Measurements from ENCODE around the gene VPS37D. TPM values are rescaled to one million over a fixed set of nuclear protein-coding genes. Genes with fewer than 3 reads are reported as not detected.

VPS37D gene
- total RNA-seq, 1 donor from 2014 or later = 2.4 TPM

DNA sequence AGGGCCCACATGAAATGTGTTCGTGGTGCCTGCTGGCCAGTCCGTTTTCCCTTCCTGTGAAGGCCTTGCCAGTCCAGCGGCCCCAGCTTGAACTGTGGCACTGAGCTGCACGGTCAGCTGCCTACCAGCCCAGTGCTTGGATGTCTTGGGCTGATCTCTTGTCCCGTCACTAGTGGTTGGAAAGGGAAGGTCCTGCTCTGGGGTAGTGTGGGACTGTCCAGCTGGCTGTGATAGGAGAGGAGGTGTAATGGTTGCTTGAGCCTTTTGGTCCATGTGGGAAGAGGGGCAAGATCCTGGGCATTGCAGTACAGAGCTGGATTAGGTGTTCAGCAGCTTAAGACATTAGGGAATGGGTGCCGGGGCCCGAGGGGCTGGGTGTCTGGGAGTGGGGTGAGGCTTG lies 30.8 kb downstream of the VPS37D start:
- Histone ChIP-seq H3K4me3 (ENCODE audit: low read depth, low read length) (no peak overlapping the region), H3K36me3 (ENCODE audit: control insufficient read depth, insufficient read depth, low read length) (peaks cover 47% of the 10 kb centered on the region), H3K27me3 (ENCODE audit: control insufficient read depth, insufficient read depth, low read length) (no peaks in the 10 kb centered on the region)
- no peak for TF ChIP-seq CTCF (IDR thresholded peaks at IDR 0.05; ENCODE audit: insufficient read depth, low read length, severe bottlenecking)
- no peak for FAIRE-seq
- DNase-seq (ENCODE audit: low read depth) = no peak

DNA sequence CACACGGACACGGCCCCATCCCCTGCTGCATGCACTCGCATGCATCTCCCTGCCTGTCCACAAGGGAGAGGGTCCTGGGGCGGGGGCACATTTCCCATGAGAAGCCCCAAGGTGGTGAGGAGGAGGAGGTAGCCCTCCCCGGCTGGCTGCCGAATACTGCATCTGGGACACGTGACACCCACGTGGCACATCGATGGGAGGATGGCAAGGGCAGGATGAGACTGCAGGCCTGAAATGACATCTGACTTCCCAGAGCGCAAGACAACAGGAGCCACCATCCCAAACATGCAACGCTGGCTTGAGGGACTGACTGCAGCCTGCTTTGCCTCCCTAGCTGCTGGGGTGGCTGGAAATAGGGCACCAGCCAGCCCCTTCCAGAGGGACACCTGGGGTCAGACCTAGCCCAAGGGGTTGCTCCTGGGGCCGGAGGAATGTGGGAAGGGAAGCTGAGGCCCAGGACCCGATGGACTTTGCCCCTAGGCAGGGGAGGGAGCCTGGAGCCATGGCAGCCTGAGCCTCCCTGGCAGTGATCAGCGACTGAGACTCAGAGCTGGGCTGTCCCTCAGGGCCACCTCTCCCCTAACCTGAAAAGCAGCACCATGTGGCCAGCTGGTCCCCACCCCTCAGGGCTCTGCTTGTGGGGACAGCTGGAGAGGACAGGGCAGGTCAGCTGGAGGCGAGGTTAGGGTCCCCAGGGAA lies 31.9 kb downstream of the VPS37D start:
- H3K4me3 ChIP-seq (ENCODE audit: low read depth, low read length) = no peak overlapping the region
- DNase-seq (ENCODE audit: low read depth) = no peak
- TF ChIP-seq CTCF (IDR thresholded peaks at IDR 0.05; ENCODE audit: insufficient read depth, low read length, severe bottlenecking) = no peak
- no peaks in the 10 kb centered on the region for H3K27me3 ChIP-seq (ENCODE audit: control insufficient read depth, insufficient read depth, low read length)
- no peak for FAIRE-seq
- peaks cover 40% of the 10 kb centered on the region for H3K36me3 ChIP-seq (ENCODE audit: control insufficient read depth, insufficient read depth, low read length)

DNA sequence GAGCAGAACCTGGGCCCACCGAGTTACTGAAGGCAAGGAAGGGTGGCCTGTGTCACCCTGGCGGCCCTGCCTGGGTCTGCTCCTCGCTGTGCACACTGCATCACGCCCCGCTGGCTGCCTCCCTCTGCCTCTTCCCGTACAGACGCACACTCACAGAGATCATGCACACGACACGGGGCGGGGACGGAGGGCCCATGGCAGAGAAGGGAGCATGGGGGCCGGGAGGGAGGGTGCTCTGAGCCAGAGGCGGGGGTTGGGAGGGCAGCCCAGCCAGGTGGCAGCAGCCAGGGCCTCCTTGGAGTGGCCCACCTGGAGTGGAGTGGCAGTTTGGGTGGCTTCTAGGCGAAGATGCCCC lies 32.4 kb downstream of the VPS37D start:
- Histone ChIP-seq H3K4me3 (ENCODE audit: low read depth, low read length) (no peak overlapping the region), H3K36me3 (ENCODE audit: control insufficient read depth, insufficient read depth, low read length) (peaks cover 37% of the 10 kb centered on the region), H3K27me3 (ENCODE audit: control insufficient read depth, insufficient read depth, low read length) (no peaks in the 10 kb centered on the region)
- FAIRE-seq = no peak
- DNase-seq (ENCODE audit: low read depth) = no peak
- no peak for TF ChIP-seq CTCF (IDR thresholded peaks at IDR 0.05; ENCODE audit: insufficient read depth, low read length, severe bottlenecking)

- Histone ChIP-seq H3K36me3 (ENCODE audit: control insufficient read depth, insufficient read depth, low read length) (peaks cover 37% of the 10 kb centered on the region), H3K4me3 (ENCODE audit: low read depth, low read length) (no peak overlapping the region), H3K27me3 (ENCODE audit: control insufficient read depth, insufficient read depth, low read length) (no peaks in the 10 kb centered on the region)
- TF ChIP-seq CTCF (IDR thresholded peaks at IDR 0.05; ENCODE audit: insufficient read depth, low read length, severe bottlenecking) = no peak
- DNase-seq (ENCODE audit: low read depth) = no peak
- no peak for FAIRE-seq
Measured at GRCh38 chr7:73700581-73701134, 33.0 kb downstream of the VPS37D start.

- no peaks in the 10 kb centered on the region for H3K27me3 ChIP-seq (ENCODE audit: control insufficient read depth, insufficient read depth, low read length)
- peak; percentile 59 for TF ChIP-seq CTCF (IDR thresholded peaks at IDR 0.05; ENCODE audit: insufficient read depth, low read length, severe bottlenecking)
- DNase-seq (ENCODE audit: low read depth) (peak; percentile 27), FAIRE-seq (no peak)
- no peak overlapping the region for H3K4me3 ChIP-seq (ENCODE audit: low read depth, low read length)
- peaks cover 31% of the 10 kb centered on the region for H3K36me3 ChIP-seq (ENCODE audit: control insufficient read depth, insufficient read depth, low read length)
Measured at GRCh38 chr7:73701357-73701995, 33.8 kb downstream of the VPS37D start.

Measured in bronchial epithelial cell (primary cell).